Activated CD8-positive, alpha-beta memory T cell treated with anti-CD3 and anti-CD28 coated beads for 4 hours (primary cell): ENCODE results near the gene DAPK2.
"Not testable (repeated sequence)": the region's sequence is repeated elsewhere in the genome, so short reads cannot be mapped to it uniquely, and the experiment has no call there.

ENCODE experiments used
- DNase-seq, 2 donors: peaks; one replicate each; pipeline ENCODE4 v3.0.0-alpha.2; 2020; ENCODE audit warnings: low read depth in 2 of 2

DAPK2 gene

GRCh38 chr15:64053674-64054073 lies 7.4 kb upstream of the DAPK2 start:
- DNase-seq = not testable (repeated sequence)

- no peak for DNase-seq
Observed at GRCh38 chr15:64052925-64053491, 6.7 kb upstream of the DAPK2 start.

- DNase-seq = no peak
Observed at GRCh38 chr15:64051407-64052259, 5.3 kb upstream of the DAPK2 start.

GRCh38 chr15:64051093-64051402 lies 4.8 kb upstream of the DAPK2 start:
- no peak for DNase-seq

GRCh38 chr15:64050281-64051092 lies 4.2 kb upstream of the DAPK2 start:
- no peak for DNase-seq

GRCh38 chr15:64048781-64049460 lies 2.6 kb upstream of the DAPK2 start:
- DNase-seq = no peak

- no peak for DNase-seq
Observed at GRCh38 chr15:64045774-64046420, 388 bp downstream of the DAPK2 start.

- DNase-seq = no peak
Observed at GRCh38 chr15:64045101-64045435, 1.2 kb downstream of the DAPK2 start.

- no peak for DNase-seq
Observed at GRCh38 chr15:64044300-64045100, 1.8 kb downstream of the DAPK2 start.

GRCh38 chr15:64038878-64039610 lies 7.2 kb downstream of the DAPK2 start:
- no peak for DNase-seq

- no peak for DNase-seq
Observed at GRCh38 chr15:64037966-64038365, 8.3 kb downstream of the DAPK2 start.

GRCh38 chr15:64037116-64037515 lies 9.2 kb downstream of the DAPK2 start:
- no peak for DNase-seq

GRCh38 chr15:64035525-64035924 lies 10.8 kb downstream of the DAPK2 start:
- DNase-seq = no peak

GRCh38 chr15:64034519-64034918 lies 11.8 kb downstream of the DAPK2 start:
- DNase-seq = no peak

- DNase-seq = no peak
Observed at GRCh38 chr15:64032329-64032728, 14.0 kb downstream of the DAPK2 start.

GRCh38 chr15:64030123-64030522 lies 16.2 kb downstream of the DAPK2 start:
- DNase-seq = no peak

- no peak for DNase-seq
Observed at GRCh38 chr15:64029633-64030032, 16.7 kb downstream of the DAPK2 start.

- no peak for DNase-seq
Observed at GRCh38 chr15:64029110-64029509, 17.2 kb downstream of the DAPK2 start.

GRCh38 chr15:64026591-64026990 lies 19.7 kb downstream of the DAPK2 start:
- no peak for DNase-seq
